ENCODE measurements around the gene CDK5RAP1. TPM values are rescaled to one million over a fixed set of nuclear protein-coding genes. Genes with fewer than 3 reads are reported as not detected.

CDK5RAP1 gene
- total and polyA plus RNA-seq, 9 of the 15 experiments (the other 6 are each of a cell fraction or from before 2014, with no cell fraction given) = 41.6 to 127 (median 58.3) TPM

DNA sequence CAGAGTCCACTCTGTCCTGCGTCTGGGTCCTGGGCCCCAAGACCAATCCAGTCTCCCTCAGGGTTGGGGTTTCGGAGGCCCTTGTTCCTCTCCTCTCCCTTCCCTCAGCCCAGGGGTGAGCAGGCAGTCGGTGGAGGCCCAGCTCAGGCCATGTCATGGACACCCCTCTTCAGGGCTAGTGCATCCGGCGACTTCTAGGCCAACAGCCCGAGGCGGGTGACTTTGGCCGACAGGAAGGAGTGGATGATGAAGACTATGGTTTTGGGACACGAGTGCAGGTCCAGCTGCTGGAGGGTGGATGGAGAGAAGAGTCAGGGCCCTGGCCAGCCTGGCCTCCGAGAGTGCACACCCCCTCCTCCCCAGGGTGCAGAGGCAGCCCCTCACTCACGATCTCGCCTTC lies 7.0 kb upstream of the CDK5RAP1 start:
- intact Hi-C loops (cut with micrococcal nuclease) (no loop called here), in situ Hi-C loops (cut with MboI) (no loop called here)
- ChIA-PET POLR2A (interaction anchor here (0.6 to 1.4 kb wide), 3 partner anchors 9 to 559 kb away, joined by 3 read pairs; no protein-coding TSS in a partner anchor), CTCF (ENCODE audit: low intra/inter-chr PET ratio) (no interaction called here)
- Histone ChIP-seq H3K9ac (ENCODE audit: insufficient read depth in 1 of 2, low read depth in 2 of 2, low read length in 2 of 2) (no peak overlapping the region), H3K4me1 (replicated peaks in 1 of 2; ENCODE audit: control insufficient read depth in 2 of 2, insufficient read depth in 2 of 2, low read length in 2 of 2) (peaks cover 3 to 15% of the 10 kb centered on the region in 2 experiments; a peak in 3 of 5 replicates), H3K79me2 (ENCODE audit: control insufficient read depth, insufficient read depth, low read length) (0 out of 3 replicates have a peak, but pooled peaks cover 4% of the 10 kb centered on the region), H3K27me3 (ENCODE audit: control insufficient read depth in 2 of 2, insufficient read depth in 2 of 2, low read length in 2 of 2) (no peaks in the 10 kb centered on the region), H3K9me1 (ENCODE audit: control insufficient read depth, insufficient read depth, low read length) (no peaks in the 10 kb centered on the region), H3K36me3 (ENCODE audit: control insufficient read depth, insufficient read depth, low read length) (peaks cover 54% of the 10 kb centered on the region), H4K20me1 (replicated peaks; ENCODE audit: control insufficient read depth, insufficient read depth, low read length) (no peaks in the 10 kb centered on the region), H3K9me3 (replicated peaks; ENCODE audit: control insufficient read depth, insufficient read depth, low read depth, low read length) (no peaks in the 10 kb centered on the region), H3K4me2 (ENCODE audit: insufficient read depth, low read length) (no peak overlapping the region), H2AFZ (ENCODE audit: low read depth, low read length) (no peak overlapping the region), H3K27ac (ENCODE audit: extremely low read depth, low read depth, low read length) (no peak overlapping the region), H3K4me3 (no peak overlapping the region)
- DNase-seq (ENCODE audit: extremely low read depth in 1 of 4, low spot score in 3 of 4) (no peak), ATAC-seq (no peak), FAIRE-seq (no peak)
- BruUV-seq (replicated peaks) = no TSS peak
- 0 out of 2 replicates have a peak, but pooled peaks have one; percentile 33 for TF ChIP-seq POLR2G (IDR thresholded peaks at IDR 0.05; ENCODE audit: low read depth, low read length)
- no peak for TF ChIP-seq HNRNPUL1 (IDR thresholded peaks at IDR 0.05; ENCODE audit: low read length)
- 92% methylated on average over 10 of the region's 12 CpGs for WGBS (ENCODE audit: insufficient coverage, low coverage, missing lambda C conversion rate)

GRCh38 chr20:33407796-33408195 lies 6.5 kb upstream of the CDK5RAP1 start:
- ATAC-seq (no peak), FAIRE-seq (no peak), DNase-seq (ENCODE audit: extremely low read depth in 1 of 4, low spot score in 3 of 4) (no peak)
- Histone ChIP-seq H3K79me2 (ENCODE audit: control insufficient read depth, insufficient read depth, low read length) (0 out of 3 replicates have a peak, but pooled peaks cover 5% of the 10 kb centered on the region), H3K9me3 (replicated peaks; ENCODE audit: control insufficient read depth, insufficient read depth, low read depth, low read length) (no peaks in the 10 kb centered on the region), H3K4me3 (no peak overlapping the region), H3K36me3 (ENCODE audit: control insufficient read depth, insufficient read depth, low read length) (peaks cover 54% of the 10 kb centered on the region), H3K27ac (ENCODE audit: extremely low read depth, low read depth, low read length) (no peak overlapping the region), H3K4me2 (ENCODE audit: insufficient read depth, low read length) (no peak overlapping the region), H4K20me1 (replicated peaks; ENCODE audit: control insufficient read depth, insufficient read depth, low read length) (no peaks in the 10 kb centered on the region), H2AFZ (ENCODE audit: low read depth, low read length) (no peak overlapping the region), H3K27me3 (ENCODE audit: control insufficient read depth in 2 of 2, insufficient read depth in 2 of 2, low read length in 2 of 2) (no peaks in the 10 kb centered on the region), H3K9ac (ENCODE audit: insufficient read depth in 1 of 2, low read depth in 2 of 2, low read length in 2 of 2) (no peak overlapping the region), H3K9me1 (ENCODE audit: control insufficient read depth, insufficient read depth, low read length) (no peaks in the 10 kb centered on the region), H3K4me1 (replicated peaks in 1 of 2; ENCODE audit: control insufficient read depth in 2 of 2, insufficient read depth in 2 of 2, low read length in 2 of 2) (peaks cover 3 to 15% of the 10 kb centered on the region in 2 experiments; a peak in 3 of 5 replicates)
- CTCF ChIA-PET (ENCODE audit: low intra/inter-chr PET ratio) = no interaction called here
- no TSS peak for BruUV-seq (replicated peaks)
- POLR2A ChIA-PET = interaction anchor here (0.6 to 1.4 kb wide), 2 partner anchors 8 to 560 kb away, joined by 3 read pairs; no protein-coding TSS in a partner anchor
- 77% methylated on average over 4 of the region's 4 CpGs for WGBS (ENCODE audit: insufficient coverage, low coverage, missing lambda C conversion rate)
- intact Hi-C loops (cut with micrococcal nuclease) = no loop called here
- in situ Hi-C loops (cut with MboI) = no loop called here
- TF ChIP-seq FIP1L1 (IDR thresholded peaks at IDR 0.05; ENCODE audit: low read depth, low read length, poor library complexity, severe bottlenecking) (no peak), KDM4B (IDR thresholded peaks at IDR 0.05; ENCODE audit: borderline replicate concordance in 2 of 2, low read depth in 1 of 2) (no peak), MEF2A (IDR thresholded peaks at IDR 0.05; ENCODE audit: control insufficient read depth, low read depth, low read length) (no peak), BRD9 (IDR thresholded peaks at IDR 0.05; ENCODE audit: low read depth, partially characterized antibody) (no peak), MYNN (IDR thresholded peaks at IDR 0.05) (no peak), MYNN (CRISPR knock-in tag; IDR thresholded peaks at IDR 0.05) (no peak), NR1H2 (CRISPR knock-in tag; IDR thresholded peaks at IDR 0.05) (no peak), U2AF2 (optimal IDR thresholded peaks at IDR 0.05; ENCODE audit: low read depth, low read length) (no peak)
